ENCODE results near the gene KCNQ2. TPM values are rescaled to one million over a fixed set of nuclear protein-coding genes. Genes with fewer than 3 reads are reported as not detected.

Gene KCNQ2
- total RNA-seq, 1 donor from 2014 or later: 1.2 TPM

DNA sequence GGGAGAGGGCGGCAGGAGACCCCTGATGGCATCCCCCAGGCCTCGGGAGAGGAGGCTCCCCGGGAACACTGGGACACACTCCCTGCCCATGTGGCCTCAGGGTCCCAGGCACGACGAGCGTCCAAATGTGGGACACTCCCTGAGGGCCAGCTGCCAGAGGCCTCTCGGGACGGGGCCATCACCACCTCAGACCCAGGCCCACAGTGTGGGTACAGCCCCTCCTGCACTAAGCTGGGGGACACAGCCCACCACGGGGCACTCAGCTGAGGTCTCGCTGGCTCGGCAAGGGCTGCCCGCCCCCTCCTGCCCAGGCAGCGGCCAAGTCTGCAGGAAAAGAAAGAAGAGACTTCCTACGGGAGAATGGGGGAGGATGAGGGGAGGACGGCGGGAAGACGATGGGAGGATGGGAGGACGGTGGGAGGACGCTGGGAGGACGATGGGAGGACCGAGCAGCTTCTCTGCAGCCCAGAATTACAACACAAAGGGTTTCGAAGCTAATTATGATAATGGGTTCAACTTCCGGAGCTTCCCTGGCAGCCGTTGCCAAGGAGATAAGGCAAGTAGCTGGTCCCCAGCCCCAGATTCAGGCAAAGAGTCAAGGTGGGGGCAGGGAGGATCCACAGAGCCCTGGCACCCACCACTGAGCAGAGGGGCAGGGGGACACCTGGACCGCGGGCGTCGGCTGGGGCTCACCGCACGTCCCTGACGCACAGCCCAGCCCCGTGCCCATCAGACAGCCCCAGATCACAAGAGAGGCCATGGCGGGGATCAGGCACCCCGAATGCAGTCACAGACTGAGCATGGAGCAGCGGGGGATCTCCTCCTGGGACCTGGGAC lies 17.5 kb downstream of the KCNQ2 start:
- DNase-seq: no peak

DNA sequence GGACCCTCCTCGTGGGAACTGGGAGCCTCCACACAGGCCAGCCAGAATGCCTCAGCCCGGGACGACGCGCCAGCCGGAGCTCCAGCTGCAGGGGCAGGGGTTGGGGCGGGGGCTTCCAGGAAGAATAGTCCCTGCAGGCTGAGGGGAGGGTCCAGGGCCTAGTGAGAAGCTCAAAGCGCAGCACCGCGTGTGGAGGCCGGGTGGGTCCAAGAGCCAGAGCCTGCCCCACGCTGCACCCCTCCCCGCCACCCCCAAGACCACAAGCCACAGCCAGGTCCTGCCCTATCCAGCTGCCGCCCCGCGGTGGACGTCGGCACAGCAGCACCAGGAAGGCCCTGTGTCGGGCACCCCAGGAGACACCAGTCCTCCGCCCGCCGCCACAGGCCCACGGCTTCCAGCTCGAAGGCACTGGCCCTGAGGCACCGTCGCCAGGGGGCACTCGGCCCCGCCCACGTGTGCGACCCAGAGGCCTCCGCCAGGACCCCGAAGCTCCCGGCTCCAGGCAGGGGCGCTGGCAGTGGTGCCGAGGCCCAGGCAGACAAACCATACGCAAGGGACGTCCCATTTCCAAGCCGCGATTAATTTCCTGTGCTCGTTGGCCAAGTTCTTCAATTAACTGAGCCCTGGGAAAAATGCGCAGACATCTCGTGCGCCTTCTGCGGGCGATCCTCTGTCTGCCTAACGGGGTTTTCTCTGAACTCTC lies 19.5 kb downstream of the KCNQ2 start:
- DNase-seq: no peak

DNA sequence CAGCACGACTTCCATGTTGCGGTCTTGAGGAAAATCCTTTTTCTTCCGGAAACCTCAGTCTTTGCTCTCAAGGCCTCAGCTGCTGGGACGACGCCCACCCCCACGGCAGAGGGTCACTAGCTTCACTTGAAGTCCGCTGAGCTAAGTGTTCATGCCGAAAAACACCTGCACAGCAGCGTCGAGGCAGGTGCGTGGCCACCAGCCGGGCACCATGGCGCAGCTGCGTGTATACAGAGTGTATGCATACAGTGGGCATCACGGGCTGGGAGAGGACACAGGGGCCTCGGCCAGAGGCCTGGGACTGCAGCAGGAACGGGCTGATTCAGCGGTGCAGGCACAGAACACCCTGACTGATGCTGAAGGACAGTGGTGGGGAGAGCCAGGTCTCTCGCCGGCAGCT lies 20.1 kb downstream of the KCNQ2 start:
- no peak for DNase-seq

DNA sequence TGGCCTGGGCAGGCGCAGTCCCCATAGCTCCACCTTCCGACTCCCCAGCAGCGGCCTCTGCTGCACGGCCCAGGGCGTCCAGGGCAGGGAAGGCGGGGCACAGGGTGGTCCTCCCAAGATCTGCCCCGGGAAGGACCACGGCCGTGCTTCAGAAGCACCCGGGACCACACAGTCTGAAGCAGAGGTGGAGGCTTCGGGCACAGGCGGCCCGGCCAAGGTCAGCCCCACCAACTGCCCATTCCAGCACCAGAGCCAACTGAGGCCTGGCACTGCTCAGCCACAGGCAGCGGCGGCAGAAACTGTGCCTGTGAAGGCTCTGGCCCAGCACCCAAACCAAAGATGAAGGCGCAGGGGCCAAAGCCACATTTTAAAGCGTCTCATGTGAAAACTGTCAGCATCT lies 20.6 kb downstream of the KCNQ2 start:
- DNase-seq: no peak

DNA sequence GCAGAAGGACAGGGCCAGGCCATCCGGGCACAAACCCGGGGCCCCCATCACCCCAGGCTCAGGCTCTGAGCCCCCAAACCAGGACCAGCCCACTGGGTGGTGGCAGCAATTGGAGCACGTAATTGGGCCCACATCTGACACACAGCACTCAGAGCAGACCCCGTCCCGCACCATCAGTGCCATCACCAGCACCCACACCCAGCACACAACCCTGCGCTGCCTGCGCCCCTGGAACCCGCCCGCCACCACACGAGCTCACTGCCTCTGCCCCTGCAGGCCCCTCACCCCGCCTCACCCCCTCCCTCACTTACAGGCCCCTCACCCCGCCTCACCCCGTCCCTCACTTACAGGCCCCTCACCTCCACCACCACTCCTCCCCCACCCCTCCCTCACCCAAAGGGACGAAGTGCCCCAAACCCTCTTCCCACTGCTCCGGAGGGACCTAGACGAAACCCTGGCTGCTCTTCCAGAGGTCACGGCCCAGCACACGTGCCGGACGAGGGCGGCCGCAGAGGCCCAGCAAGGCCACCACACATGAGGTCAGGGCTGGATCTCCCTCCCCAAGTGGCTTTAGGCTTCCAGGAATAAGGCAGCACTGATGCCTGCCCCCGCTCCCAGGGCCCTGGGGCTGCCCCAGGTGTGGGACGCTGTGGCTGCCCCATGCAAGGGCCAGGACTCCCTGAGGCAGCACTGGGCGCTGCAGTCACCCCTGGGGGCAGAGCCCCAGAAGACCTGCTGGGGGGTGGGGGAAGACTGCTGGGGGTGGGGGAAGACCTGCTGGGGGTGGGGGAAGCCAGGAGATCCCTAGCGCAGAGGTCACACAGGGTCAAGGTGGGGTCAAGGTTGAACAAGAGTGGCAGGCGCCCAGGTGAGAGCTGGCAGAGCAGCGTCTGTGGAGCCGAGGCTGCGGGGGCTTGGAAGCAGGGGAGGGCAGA lies 22.4 kb downstream of the KCNQ2 start:
- DNase-seq: no peak

DNA sequence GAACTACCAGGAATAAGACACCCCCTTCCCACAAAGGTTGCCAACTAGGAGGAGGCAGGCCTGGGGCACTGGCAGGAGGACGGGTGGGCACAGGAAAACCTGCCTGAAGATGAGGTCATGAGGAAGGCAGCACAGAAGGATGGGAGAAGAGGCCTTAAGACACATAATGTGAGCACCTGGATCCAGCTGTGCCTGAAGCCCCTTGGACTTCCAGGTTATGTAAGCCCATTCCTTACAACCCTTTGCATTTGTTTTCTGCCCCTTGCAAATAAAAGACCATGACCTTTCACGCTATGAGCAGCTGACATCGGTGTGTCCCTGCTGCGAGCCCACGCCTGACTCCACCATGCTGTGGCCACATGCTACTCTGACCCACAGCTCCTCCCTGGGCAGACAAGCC lies 23.4 kb downstream of the KCNQ2 start:
- no peak for DNase-seq

DNA sequence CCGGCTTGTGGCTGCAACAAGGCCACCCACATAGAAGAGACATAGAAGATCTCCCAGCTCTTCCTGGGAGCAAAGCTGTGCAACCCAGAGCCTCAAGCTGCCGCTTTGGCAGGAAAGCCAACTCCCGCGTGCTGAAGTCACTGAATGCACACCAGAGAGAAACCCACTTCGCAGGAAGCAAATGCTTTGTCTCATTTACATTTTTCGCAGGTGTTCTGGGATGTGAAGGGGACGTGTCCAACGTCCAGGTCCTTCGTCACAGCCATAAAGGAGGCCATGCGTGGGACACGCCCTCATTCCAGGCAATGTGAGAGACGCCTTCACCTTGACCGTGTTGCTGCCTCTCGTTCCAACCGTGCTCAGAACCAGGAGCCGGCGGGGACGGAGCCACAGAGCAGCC lies 24.4 kb downstream of the KCNQ2 start:
- no peak for DNase-seq

DNA sequence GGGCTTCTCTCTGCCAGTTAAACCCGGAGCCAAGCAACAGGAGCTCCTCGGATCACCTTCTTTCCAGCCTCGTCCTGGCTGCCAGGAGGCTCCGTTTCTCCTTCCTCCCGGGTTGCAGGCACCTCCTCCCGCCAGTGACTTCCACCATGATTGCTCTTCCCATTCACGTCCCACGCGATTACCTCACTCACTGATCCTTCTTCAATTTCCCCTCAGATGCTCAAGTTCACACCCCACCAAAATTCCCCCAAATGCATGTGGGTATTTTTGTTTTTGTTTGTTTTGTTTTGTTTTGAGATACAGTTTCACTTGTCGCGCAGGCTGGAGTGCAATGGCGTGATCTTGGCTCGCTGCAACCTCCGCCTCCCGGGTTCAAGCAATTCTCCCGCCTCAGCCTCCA lies 25.1 kb downstream of the KCNQ2 start:
- no peak for DNase-seq

DNA sequence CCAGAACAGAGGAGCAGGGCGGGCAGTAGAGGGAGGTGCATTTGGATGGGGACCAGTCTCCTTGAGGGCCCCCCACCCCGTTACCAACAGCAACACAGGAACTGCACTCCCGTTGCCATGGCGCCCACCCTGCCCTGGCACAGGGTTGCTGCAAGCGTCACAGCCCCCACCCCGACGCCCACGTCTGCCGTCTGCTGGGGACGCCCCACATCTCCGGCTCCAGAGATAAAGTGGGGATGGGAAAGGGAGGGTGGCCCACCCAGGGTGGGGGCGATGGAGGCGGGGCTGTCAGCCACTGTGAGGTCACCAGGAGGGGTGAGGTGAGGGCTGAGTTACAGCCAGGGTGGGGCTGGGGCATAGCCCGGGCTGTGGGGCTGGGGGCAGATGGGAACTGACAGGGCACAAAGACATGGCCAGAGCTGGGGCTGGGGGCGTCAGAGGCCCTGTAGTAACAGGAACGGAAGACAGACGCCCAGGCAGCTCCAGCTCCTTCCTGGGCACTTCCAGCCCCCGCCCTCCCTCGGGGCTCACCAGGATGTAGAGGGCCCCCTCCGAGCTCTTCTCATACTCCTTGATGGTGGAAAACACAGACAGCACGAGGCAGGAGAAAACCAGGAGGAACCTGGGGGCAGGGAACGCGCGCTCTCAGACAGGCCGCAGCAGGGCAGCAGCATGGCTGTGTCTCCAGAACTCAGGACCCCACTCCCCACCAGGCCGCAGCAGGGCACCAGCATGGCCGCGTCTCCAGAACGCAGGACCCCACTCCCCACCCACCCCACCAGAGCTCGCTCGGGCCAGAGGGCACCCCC lies 26.0 kb downstream of the KCNQ2 start:
- DNase-seq: no peak

DNA sequence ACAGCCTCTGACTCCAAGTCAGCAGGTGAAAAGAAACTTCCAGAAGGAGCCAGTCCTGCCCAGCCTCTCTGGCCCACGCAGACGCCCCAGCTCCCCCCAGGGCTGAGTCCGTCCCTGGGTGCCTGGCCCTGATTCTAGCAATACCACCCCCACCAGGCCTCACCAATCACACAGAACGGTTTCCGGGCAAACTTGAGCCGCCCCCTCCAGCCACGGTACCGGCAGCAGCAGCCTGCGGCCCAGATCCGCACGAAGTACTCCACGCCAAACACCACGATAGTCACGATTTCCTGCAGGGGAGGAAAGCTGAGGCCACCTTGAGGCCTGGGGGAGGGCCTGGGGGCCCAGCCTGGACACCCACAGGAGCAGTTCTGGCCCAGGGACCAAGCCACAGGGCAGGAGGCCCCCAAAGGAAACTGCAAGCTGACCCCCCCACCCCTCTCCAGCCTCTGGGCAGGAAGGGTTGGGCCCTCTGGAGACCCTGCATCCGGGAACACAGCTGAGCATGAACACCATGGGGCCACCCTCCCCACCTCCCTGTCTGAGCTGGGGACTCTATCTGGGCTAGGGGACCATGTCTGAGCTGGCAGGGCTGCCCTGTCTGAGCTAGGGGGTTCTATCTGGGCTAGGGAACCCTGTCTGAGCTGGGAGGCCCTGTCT lies 27.2 kb downstream of the KCNQ2 start:
- DNase-seq: no peak

DNA sequence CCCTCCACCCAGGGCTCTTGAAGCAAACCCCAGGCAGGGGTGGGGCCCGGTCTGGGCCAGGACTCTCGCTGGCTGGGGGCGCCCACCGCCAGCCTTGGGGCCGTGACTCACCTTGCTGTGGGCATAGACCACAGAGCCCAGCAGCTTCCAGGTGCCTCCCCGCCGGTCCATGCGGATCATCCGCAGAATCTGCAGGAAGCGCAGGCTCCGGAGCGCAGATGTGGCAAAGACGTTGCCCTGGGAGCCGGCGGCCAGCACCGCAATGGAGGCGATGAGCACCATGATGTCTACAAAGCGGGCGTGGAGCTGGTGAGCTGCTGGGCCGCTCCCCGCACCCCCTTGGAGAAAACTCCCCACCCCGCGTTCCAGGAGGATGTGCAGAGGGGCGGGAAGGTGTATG lies 27.9 kb downstream of the KCNQ2 start:
- DNase-seq: no peak

DNA sequence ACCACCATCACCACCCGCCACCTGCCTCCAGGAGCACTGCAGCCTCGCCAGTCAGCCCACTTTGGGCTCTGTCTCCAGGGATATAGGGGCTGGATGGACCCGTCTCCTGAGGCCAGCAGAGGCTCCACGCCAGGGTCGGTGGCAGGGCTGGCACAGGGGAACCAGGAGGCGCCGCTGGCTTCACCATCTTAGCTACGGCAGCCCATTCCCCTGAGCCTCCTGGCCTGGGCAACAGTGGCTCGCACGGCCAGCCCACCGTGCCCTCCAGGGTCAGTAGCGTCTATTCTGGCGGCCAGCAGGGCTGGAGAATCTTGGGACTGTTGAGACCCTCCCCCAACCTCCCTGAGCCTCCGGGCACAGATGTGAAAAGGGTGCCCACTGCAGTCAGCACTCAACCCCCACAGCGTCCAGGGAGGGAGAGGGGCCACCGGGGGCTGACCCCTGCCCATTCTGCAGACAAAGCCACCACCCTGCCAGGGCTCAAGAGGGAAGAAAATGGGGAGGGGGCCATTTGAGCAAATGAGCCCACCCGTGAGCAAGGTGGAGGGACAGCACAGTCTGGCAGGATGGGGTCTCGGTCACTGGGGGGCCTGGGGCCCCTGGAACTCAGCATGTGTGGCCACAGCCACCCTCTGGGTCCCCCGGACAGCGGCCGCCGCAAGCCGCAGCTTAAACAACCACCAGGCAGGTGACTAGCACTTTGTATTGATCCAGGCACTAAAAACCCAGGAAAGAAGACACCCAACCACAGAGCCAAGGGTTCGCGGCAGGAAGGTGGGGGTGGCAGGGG lies 28.7 kb downstream of the KCNQ2 start:
- DNase-seq: no peak

DNA sequence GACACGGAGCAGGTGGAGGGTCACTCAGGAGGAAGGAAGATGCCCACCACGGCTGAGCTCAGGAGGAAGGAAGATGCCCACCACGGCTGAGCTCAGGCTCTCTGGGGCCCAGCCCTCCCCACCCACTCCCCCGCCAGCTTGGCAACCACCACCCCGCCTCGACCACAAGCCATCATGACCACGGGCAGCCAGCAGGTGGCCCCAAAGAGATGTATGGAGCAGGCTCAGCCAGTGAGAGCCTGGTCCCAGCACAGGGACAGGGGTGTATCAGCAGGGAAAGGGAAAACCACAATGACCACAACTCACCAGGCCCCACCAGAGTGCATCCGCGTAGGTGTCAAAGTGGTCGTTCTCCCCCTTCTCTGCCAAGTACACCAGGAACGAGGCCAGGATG lies 30.4 kb downstream of the KCNQ2 start:
- DNase-seq: no peak

DNA sequence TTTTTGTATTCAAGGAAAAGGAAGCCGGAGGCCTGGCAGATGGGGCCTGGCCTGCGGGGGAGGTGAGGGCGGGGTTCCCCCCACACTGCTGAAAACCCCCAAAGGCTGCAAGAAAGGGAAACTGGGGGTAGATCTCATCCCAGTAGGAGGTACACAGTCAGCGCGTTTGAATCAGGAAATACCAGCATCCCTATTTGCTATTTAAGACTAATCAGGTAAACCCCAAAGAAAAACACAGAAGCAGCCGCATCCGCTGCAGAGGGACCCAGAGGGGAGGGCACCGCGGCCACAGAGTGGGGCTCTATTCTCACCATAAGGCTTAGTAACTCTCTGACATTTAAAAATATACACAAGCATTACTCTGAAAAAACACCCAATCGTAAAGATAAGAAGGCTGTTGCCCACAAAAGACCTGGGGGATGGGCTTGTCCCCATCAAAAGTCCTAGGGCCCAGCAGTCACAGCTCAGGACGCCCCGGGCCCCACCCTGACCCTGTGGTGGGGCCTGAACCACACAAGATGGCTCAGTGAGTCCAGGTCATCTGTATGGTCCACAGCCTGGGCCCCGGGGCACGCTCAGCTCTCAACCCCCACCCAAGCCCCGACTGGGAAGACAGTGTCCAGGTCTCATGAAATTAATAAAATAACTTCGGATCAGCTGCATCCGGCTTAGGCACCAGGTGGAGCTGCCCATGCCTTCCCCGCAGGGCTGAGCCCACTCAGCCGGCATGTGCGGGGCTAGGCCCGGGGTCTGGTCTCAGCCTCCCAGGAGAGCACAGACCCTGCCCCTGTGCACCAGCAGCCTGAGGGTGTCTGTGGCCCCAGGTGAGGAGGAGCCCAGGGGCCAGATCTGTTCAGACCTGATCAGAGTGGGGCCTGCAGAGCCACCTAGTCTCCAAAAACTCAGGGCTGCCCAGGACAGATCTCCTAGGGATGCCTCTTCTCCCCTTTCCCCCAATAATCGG lies 31.0 kb downstream of the KCNQ2 start:
- DNase-seq: no peak

DNA sequence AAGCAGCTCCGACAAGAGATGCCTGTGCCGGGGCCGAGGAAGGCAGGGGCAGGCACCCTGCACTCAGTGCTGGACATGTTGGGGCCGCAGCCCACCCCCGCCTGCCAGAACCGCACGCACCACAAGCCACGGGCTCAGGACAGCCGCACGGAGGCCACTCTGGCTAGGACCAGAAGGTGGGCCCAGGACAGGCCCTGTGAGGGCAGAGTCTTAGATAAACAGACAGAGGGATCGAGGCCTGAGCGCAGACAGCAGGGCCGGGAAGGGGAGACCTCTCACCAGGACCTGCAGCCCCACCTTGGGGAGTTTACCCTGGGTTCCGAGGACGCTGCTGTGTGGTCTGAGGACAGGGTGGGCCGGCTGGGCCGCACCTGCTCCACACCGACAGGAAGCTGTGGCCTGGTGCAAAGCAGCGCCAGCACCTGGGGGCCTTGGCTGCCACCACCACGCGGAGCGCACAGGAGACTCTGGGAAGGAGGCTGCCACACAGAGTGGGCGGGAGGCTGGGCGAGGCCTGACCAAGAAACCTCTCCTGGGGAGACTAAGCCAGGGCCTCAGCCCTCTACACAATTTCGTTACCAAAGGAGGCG lies 32.0 kb downstream of the KCNQ2 start:
- DNase-seq: no peak

DNA sequence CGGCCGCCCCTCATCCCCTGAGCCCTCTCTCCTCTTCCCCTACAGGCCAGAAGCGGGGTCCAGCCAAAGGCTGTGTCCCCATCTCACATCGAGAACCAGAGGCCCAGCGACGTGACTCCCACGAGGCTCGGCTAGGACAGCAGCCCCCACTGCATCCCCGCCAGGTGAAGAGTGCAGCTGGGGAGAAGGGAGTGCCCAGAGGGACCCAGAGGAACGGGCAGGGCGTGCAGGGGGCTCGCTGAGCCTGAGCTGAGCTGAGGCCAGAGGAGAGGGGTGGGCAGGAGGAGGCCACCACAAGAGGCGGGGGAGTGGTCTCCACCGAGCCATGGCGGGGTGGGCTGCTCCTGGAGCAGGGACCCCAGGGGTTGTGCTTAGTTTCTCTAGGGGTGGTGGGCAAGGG lies 32.6 kb downstream of the KCNQ2 start:
- no peak for DNase-seq

DNA sequence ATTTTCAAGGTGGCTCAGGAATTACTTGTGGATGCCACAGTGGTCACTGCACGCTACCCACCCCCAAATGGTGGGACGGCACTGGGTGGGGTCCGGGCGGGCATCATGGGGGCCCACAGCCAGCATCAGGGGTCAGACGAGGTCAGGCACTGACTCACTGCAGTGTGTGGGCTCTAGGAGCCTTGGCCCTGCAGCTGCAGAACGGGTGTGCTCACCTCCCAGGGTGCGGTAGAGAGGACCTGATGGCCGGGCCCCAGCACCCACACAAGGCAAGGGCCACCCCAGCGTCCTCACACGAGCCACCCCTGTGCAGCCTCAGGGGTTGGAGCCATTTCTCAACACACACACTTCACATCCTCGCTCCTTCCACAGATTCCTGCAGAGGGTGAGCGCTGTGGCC lies 34.3 kb downstream of the KCNQ2 start:
- DNase-seq: no peak

DNA sequence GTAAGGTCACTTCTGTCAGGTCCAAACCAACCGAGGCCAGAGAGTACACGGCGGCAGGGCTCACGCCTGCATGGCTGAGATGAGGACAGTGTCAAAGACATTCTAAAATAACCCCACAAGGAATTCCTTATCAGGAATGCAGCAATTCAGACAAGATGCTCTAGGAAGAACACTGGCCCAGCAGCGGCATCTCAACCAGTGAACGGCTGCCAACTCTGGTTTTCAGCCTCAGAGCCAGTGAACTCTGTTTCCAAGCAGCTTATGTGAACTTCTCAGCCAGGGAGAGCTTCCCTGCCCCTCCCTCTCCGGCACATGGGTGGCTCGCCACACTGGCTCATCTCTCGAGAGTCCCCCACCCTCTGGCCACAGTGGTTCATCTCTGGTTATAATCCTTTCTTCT lies 36.9 kb downstream of the KCNQ2 start:
- peak; percentile 46 for DNase-seq

Data from skin of body (tissue), 2 donors.